ENCODE measurements around the gene NUBP1. TPM values are rescaled to one million over a fixed set of nuclear protein-coding genes. Genes with fewer than 3 reads are reported as not detected.

Gene NUBP1
- total RNA-seq, 1 experiment from 2014 or later: 17.3 TPM

- no peaks in the 10 kb centered on the region for H3K9me3 Mint-ChIP-seq (ENCODE audit: unreplicated experiment)
- H3K36me3 Mint-ChIP-seq (ENCODE audit: insufficient read depth, unreplicated experiment): peaks cover 31% of the 10 kb centered on the region
- H3K4me3 Mint-ChIP-seq (ENCODE audit: unreplicated experiment): no peak overlapping the region
- no peak overlapping the region for H3K27ac Mint-ChIP-seq (ENCODE audit: low read depth, unreplicated experiment)
- H3K4me1 Mint-ChIP-seq (ENCODE audit: insufficient read depth, unreplicated experiment): peaks cover 11% of the 10 kb centered on the region
- POLR2A ChIA-PET: no interaction called here
- intact Hi-C loops (cut with micrococcal nuclease): no loop called here
- DNase-seq (ENCODE audit: unreplicated experiment): no peak
- no peaks in the 10 kb centered on the region for H3K27me3 Mint-ChIP-seq (ENCODE audit: insufficient read depth, unreplicated experiment)
- no TSS peak for BruUV-seq (replicated peaks)
- TF ChIP-seq CTCF (IDR thresholded peaks at IDR 0.05; ENCODE audit: unreplicated experiment): no peak
- CTCF ChIA-PET: no interaction called here
Measured at GRCh38 chr16:10751291-10751697, 7.7 kb downstream of the NUBP1 start.

- no peak overlapping the region for H3K4me3 Mint-ChIP-seq (ENCODE audit: unreplicated experiment)
- peaks cover 11% of the 10 kb centered on the region for H3K4me1 Mint-ChIP-seq (ENCODE audit: insufficient read depth, unreplicated experiment)
- peaks cover 42% of the 10 kb centered on the region for H3K36me3 Mint-ChIP-seq (ENCODE audit: insufficient read depth, unreplicated experiment)
- CTCF ChIA-PET: interaction anchor here (0.6 to 0.9 kb wide), 4 partner anchors 166 to 571 kb away, joined by 3 to 4 read pairs (median 3); partner anchors contain the start of gene GRIN2A
- no peak for TF ChIP-seq CTCF (IDR thresholded peaks at IDR 0.05; ENCODE audit: unreplicated experiment)
- no peak overlapping the region for H3K27ac Mint-ChIP-seq (ENCODE audit: low read depth, unreplicated experiment)
- H3K9me3 Mint-ChIP-seq (ENCODE audit: unreplicated experiment): no peaks in the 10 kb centered on the region
- intact Hi-C loops (cut with micrococcal nuclease): no loop called here
- BruUV-seq (replicated peaks): no TSS peak
- H3K27me3 Mint-ChIP-seq (ENCODE audit: insufficient read depth, unreplicated experiment): no peaks in the 10 kb centered on the region
- POLR2A ChIA-PET: interaction anchor here (0.5 kb wide), 1 partner anchor 14 kb away, joined by 3 read pairs; no protein-coding TSS in a partner anchor
- no peak for DNase-seq (ENCODE audit: unreplicated experiment)
Measured at GRCh38 chr16:10752843-10753523, 9.3 kb downstream of the NUBP1 start.

GRCh38 chr16:10753670-10754069 is 10.0 kb downstream of the NUBP1 start:
- H3K36me3 Mint-ChIP-seq (ENCODE audit: insufficient read depth, unreplicated experiment): peaks cover 42% of the 10 kb centered on the region
- intact Hi-C loops (cut with micrococcal nuclease): no loop called here
- no peaks in the 10 kb centered on the region for H3K9me3 Mint-ChIP-seq (ENCODE audit: unreplicated experiment)
- DNase-seq (ENCODE audit: unreplicated experiment): no peak
- H3K27me3 Mint-ChIP-seq (ENCODE audit: insufficient read depth, unreplicated experiment): no peaks in the 10 kb centered on the region
- no TSS peak for BruUV-seq (replicated peaks)
- no peak overlapping the region for H3K4me3 Mint-ChIP-seq (ENCODE audit: unreplicated experiment)
- no peak for TF ChIP-seq CTCF (IDR thresholded peaks at IDR 0.05; ENCODE audit: unreplicated experiment)
- ChIA-PET POLR2A (no interaction called here), CTCF (interaction anchor here (0.6 to 1.0 kb wide), 3 partner anchors 165 to 420 kb away, joined by 3 to 6 read pairs (median 4); no protein-coding TSS in a partner anchor)
- no peak overlapping the region for H3K27ac Mint-ChIP-seq (ENCODE audit: low read depth, unreplicated experiment)
- peaks cover 11% of the 10 kb centered on the region for H3K4me1 Mint-ChIP-seq (ENCODE audit: insufficient read depth, unreplicated experiment)

GRCh38 chr16:10754941-10755340 is 11.3 kb downstream of the NUBP1 start:
- DNase-seq (ENCODE audit: unreplicated experiment): peak; percentile 34
- Mint-ChIP-seq H3K36me3 (ENCODE audit: insufficient read depth, unreplicated experiment) (peaks cover 40% of the 10 kb centered on the region), H3K4me1 (ENCODE audit: insufficient read depth, unreplicated experiment) (peaks cover 11% of the 10 kb centered on the region), H3K27me3 (ENCODE audit: insufficient read depth, unreplicated experiment) (no peaks in the 10 kb centered on the region), H3K9me3 (ENCODE audit: unreplicated experiment) (no peaks in the 10 kb centered on the region), H3K4me3 (ENCODE audit: unreplicated experiment) (no peak overlapping the region), H3K27ac (ENCODE audit: low read depth, unreplicated experiment) (no peak overlapping the region)
- BruUV-seq (replicated peaks): no TSS peak
- intact Hi-C loops (cut with micrococcal nuclease): loop anchor here (5.0 kb wide), 1 partner anchor 162 kb away; no protein-coding TSS in a partner anchor
- POLR2A ChIA-PET: interaction anchor here (0.6 to 0.9 kb wide), 2 partner anchors 140 to 164 kb away, joined by 3 read pairs; no protein-coding TSS in a partner anchor
- CTCF ChIA-PET: interaction anchor here (0.6 to 1.1 kb wide), 2 partner anchors 164 to 376 kb away, joined by 3 to 6 read pairs; no protein-coding TSS in a partner anchor
- TF ChIP-seq CTCF (IDR thresholded peaks at IDR 0.05; ENCODE audit: unreplicated experiment): no peak

Data from MCF 10A (cell line).